GM19025 (cell line): ENCODE measurements around the gene CTAGE1.

Experiments used
- ATAC-seq: cut with Tn5 transposase; IDR thresholded peaks from one replicate; pipeline ENCODE4 v1.9.1; 2021; ENCODE audit warnings: mild to moderate bottlenecking, low read depth, moderate library complexity; ENCODE audit not compliant: unreplicated experiment

The CTAGE1 gene

GRCh38 chr18:22439447-22439846 is 21.7 kb upstream of the CTAGE1 start:
- no peak for ATAC-seq

GRCh38 chr18:22436136-22436535 is 18.4 kb upstream of the CTAGE1 start:
- ATAC-seq: no peak

GRCh38 chr18:22434973-22435608 is 17.4 kb upstream of the CTAGE1 start:
- ATAC-seq: no peak

GRCh38 chr18:22433956-22434355 is 16.2 kb upstream of the CTAGE1 start:
- ATAC-seq: no peak

- ATAC-seq: no peak
Observed at GRCh38 chr18:22432657-22433137, 15.0 kb upstream of the CTAGE1 start.

GRCh38 chr18:22429564-22429963 is 11.8 kb upstream of the CTAGE1 start:
- no peak for ATAC-seq

- ATAC-seq: no peak
Observed at GRCh38 chr18:22428672-22429071, 11.0 kb upstream of the CTAGE1 start.

GRCh38 chr18:22427822-22428549 is 10.3 kb upstream of the CTAGE1 start:
- no peak for ATAC-seq

- ATAC-seq: no peak
Observed at GRCh38 chr18:22424565-22424963, 6.8 kb upstream of the CTAGE1 start.

GRCh38 chr18:22423878-22424564 is 6.3 kb upstream of the CTAGE1 start:
- no peak for ATAC-seq

- ATAC-seq: no peak
Observed at GRCh38 chr18:22422909-22423548, 5.3 kb upstream of the CTAGE1 start.

GRCh38 chr18:22420652-22421051 is 2.9 kb upstream of the CTAGE1 start:
- no peak for ATAC-seq

- no peak for ATAC-seq
Observed at GRCh38 chr18:22412176-22412911, 5.4 kb downstream of the CTAGE1 start.

- ATAC-seq: no peak
Observed at GRCh38 chr18:22411446-22411845, 6.3 kb downstream of the CTAGE1 start.

- no peak for ATAC-seq
Observed at GRCh38 chr18:22410126-22410525, 7.6 kb downstream of the CTAGE1 start.

GRCh38 chr18:22409445-22409844 is 8.3 kb downstream of the CTAGE1 start:
- no peak for ATAC-seq

GRCh38 chr18:22408059-22408458 is 9.7 kb downstream of the CTAGE1 start:
- no peak for ATAC-seq

- no peak for ATAC-seq
Observed at GRCh38 chr18:22405142-22405541, 12.6 kb downstream of the CTAGE1 start.

- ATAC-seq: no peak
Observed at GRCh38 chr18:22403950-22404349, 13.8 kb downstream of the CTAGE1 start.

GRCh38 chr18:22399949-22400348 is 17.8 kb downstream of the CTAGE1 start:
- no peak for ATAC-seq
